Stimulated activated CD4-positive, alpha-beta T cell treated with anti-CD3 and anti-CD28 coated beads, Interleukin-1b, Interleukin-23, amount 100 ng/mL, for 4 hours (primary cell): ENCODE data around the gene HHATL.

Source experiments
- DNase-seq, 2 donors: peaks; one replicate each; pipeline ENCODE4 v3.0.0-alpha.2; 2020; ENCODE audit warnings: low read depth in 2 of 2

Gene HHATL

GRCh38 chr3:42664438-42664803 lies 38.2 kb downstream of the HHATL start:
- DNase-seq, result no peak

- DNase-seq, result no peak
Observed at GRCh38 chr3:42663581-42664437, 38.8 kb downstream of the HHATL start.

- DNase-seq, result no peak
Observed at GRCh38 chr3:42662813-42663535, 39.6 kb downstream of the HHATL start.

GRCh38 chr3:42662037-42662812 lies 40.4 kb downstream of the HHATL start:
- DNase-seq, result no peak

- no peak for DNase-seq
Observed at GRCh38 chr3:42661593-42662022, 41.0 kb downstream of the HHATL start.

GRCh38 chr3:42660898-42661297 lies 41.7 kb downstream of the HHATL start:
- no peak for DNase-seq

- no peak for DNase-seq
Observed at GRCh38 chr3:42660131-42660715, 42.4 kb downstream of the HHATL start.

GRCh38 chr3:42659451-42660130 lies 43.0 kb downstream of the HHATL start:
- DNase-seq, result no peak

GRCh38 chr3:42658771-42659390 lies 43.7 kb downstream of the HHATL start:
- no peak for DNase-seq

- DNase-seq, result no peak
Observed at GRCh38 chr3:42658091-42658770, 44.4 kb downstream of the HHATL start.

GRCh38 chr3:42657675-42658074 lies 44.9 kb downstream of the HHATL start:
- DNase-seq, result no peak

- DNase-seq, result no peak
Observed at GRCh38 chr3:42656680-42657610, 45.7 kb downstream of the HHATL start.

GRCh38 chr3:42655980-42656679 lies 46.5 kb downstream of the HHATL start:
- no peak for DNase-seq

GRCh38 chr3:42655331-42655888 lies 47.2 kb downstream of the HHATL start:
- no peak for DNase-seq

- DNase-seq, result no peak
Observed at GRCh38 chr3:42654331-42655201, 48.0 kb downstream of the HHATL start.

- DNase-seq, result no peak
Observed at GRCh38 chr3:42653560-42654330, 48.9 kb downstream of the HHATL start, which contains the start of gene ZBTB47. ZBTB47 (plus strand) TSS chr3:42653697; CDS start chr3:42658356, 4,659 bp downstream.

- DNase-seq, result no peak
Observed at GRCh38 chr3:42653303-42653559, 49.4 kb downstream of the HHATL start.
